HFFc6 (cell line): Measurements from ENCODE around the gene CD3E. TPM values are rescaled to one million over a fixed set of nuclear protein-coding genes. Genes with fewer than 3 reads are reported as not detected.

Experiments used
- DNase-seq: peaks from one replicate; pipeline ENCODE4 v3.0.0-alpha.2; 2018
- H3K27ac Mint-ChIP-seq: 2 replicates; pipeline ENCODE4 v1.8.0; 2020; ENCODE audit warnings: mild to moderate bottlenecking, mixed read lengths
- H3K27me3 Mint-ChIP-seq: 2 replicates; pipeline ENCODE4 v1.8.0; 2021; ENCODE audit warnings: mild to moderate bottlenecking, moderate library complexity, mixed read lengths; ENCODE audit not compliant: insufficient read depth
- H3K36me3 Mint-ChIP-seq: 2 replicates; pipeline ENCODE4 v1.8.0; 2021; ENCODE audit warnings: low read depth, mixed read lengths
- H3K4me1 Mint-ChIP-seq: 2 replicates; pipeline ENCODE4 v1.8.0; 2020; ENCODE audit warnings: low read depth, mixed read lengths
- H3K4me3 Mint-ChIP-seq: 2 replicates; pipeline ENCODE4 v1.8.0; 2020; ENCODE audit warnings: mild to moderate bottlenecking, moderate library complexity, mixed read lengths
- H3K9me3 Mint-ChIP-seq: 2 replicates; pipeline ENCODE4 v1.8.0; 2020; ENCODE audit warnings: mild to moderate bottlenecking, mixed read lengths
- CTCF ChIP-seq: fragments of 200-600 bp; sonication (generic); IDR thresholded peaks from 2 replicates; pipeline ENCODE4 v1.5.0; 2021; ENCODE audit warnings: antibody characterized with exemption, mild to moderate bottlenecking
- total RNA-seq, 6 experiments: library from RNA; stranded (reverse); fragmentation: NEBNext Ultra II Directional; extraction: Animal tissue kit (Norgen Biotek cat#: 25700); gene quantifications; 2 replicates in 1 of 6; 3 replicates in 5 of 6; pipeline ENCODE4 v1.2.3, GENCODE V29; 2021

Gene CD3E
- total RNA-seq, 6 experiments from 2014 or later: not detected

- Mint-ChIP-seq H3K9me3 (no peaks in the 10 kb centered on the region), H3K27ac (no peak overlapping the region), H3K36me3 (no peaks in the 10 kb centered on the region), H3K27me3 (peaks cover 40% of the 10 kb centered on the region), H3K4me3 (no peak overlapping the region), H3K4me1 (peaks cover under 1% of the 10 kb centered on the region; the same call in 1 of the 2 replicates)
- no peak for TF ChIP-seq CTCF
- no peak for DNase-seq
These were observed 6.4 kb downstream of the CD3E start for GRCh38 chr11:118310781-118311485.

GRCh38 chr11:118311518-118311917 lies 7.0 kb downstream of the CD3E start:
- H3K36me3 Mint-ChIP-seq: no peaks in the 10 kb centered on the region
- no peak for TF ChIP-seq CTCF
- H3K27ac Mint-ChIP-seq: no peak overlapping the region
- H3K27me3 Mint-ChIP-seq: peaks cover 37% of the 10 kb centered on the region
- peaks cover 6% of the 10 kb centered on the region for H3K4me1 Mint-ChIP-seq
- no peak overlapping the region for H3K4me3 Mint-ChIP-seq
- no peak for DNase-seq
- H3K9me3 Mint-ChIP-seq: no peaks in the 10 kb centered on the region

GRCh38 chr11:118312328-118312727 lies 7.8 kb downstream of the CD3E start:
- H3K4me1 Mint-ChIP-seq: peaks cover 13% of the 10 kb centered on the region
- no peak overlapping the region for H3K4me3 Mint-ChIP-seq
- DNase-seq: no peak
- H3K9me3 Mint-ChIP-seq: no peaks in the 10 kb centered on the region
- no peaks in the 10 kb centered on the region for H3K36me3 Mint-ChIP-seq
- H3K27ac Mint-ChIP-seq: no peak overlapping the region
- no peak for TF ChIP-seq CTCF
- peaks cover 37% of the 10 kb centered on the region for H3K27me3 Mint-ChIP-seq

GRCh38 chr11:118313242-118313641 lies 8.7 kb downstream of the CD3E start:
- H3K27ac Mint-ChIP-seq: no peak overlapping the region
- DNase-seq: no peak
- peaks cover 33% of the 10 kb centered on the region for H3K27me3 Mint-ChIP-seq
- peaks cover 13% of the 10 kb centered on the region for H3K4me1 Mint-ChIP-seq
- TF ChIP-seq CTCF: no peak
- no peak overlapping the region for H3K4me3 Mint-ChIP-seq
- H3K9me3 Mint-ChIP-seq: no peaks in the 10 kb centered on the region
- no peaks in the 10 kb centered on the region for H3K36me3 Mint-ChIP-seq

GRCh38 chr11:118314988-118315411 lies 10.5 kb downstream of the CD3E start:
- no peak overlapping the region for H3K27ac Mint-ChIP-seq
- no peaks in the 10 kb centered on the region for H3K36me3 Mint-ChIP-seq
- peaks cover 34% of the 10 kb centered on the region for H3K27me3 Mint-ChIP-seq
- no peak for TF ChIP-seq CTCF
- H3K9me3 Mint-ChIP-seq: no peaks in the 10 kb centered on the region
- DNase-seq: no peak
- H3K4me3 Mint-ChIP-seq: no peak overlapping the region
- H3K4me1 Mint-ChIP-seq: peaks cover 13% of the 10 kb centered on the region
